Activated CD8-positive, alpha-beta memory T cell treated with anti-CD3 and anti-CD28 coated beads for 48 hours (primary cell): ENCODE results near the gene TADA1.
"Not testable (repeated sequence)": the region's sequence is repeated elsewhere in the genome, so short reads cannot be mapped to it uniquely, and the experiment has no call there.

Experiments
- DNase-seq, 3 experiments: peaks; one replicate each; pipeline ENCODE4 v3.0.0-alpha.2; 2020; ENCODE audit warnings: low read depth in 2 of 3, low spot score in 2 of 3

The TADA1 gene

GRCh38 chr1:166844791-166845190 lies 31.3 kb downstream of the TADA1 start:
- no peak for DNase-seq

GRCh38 chr1:166843769-166844596 lies 32.1 kb downstream of the TADA1 start:
- no peak for DNase-seq

- DNase-seq, result no peak
Observed at GRCh38 chr1:166843322-166843721, 32.7 kb downstream of the TADA1 start.

- DNase-seq, result no peak
Observed at GRCh38 chr1:166840309-166841274, 35.5 kb downstream of the TADA1 start.

- peak in 2 of 3 experiments; percentile 23 for DNase-seq
Observed at GRCh38 chr1:166839600-166840308, 36.3 kb downstream of the TADA1 start.

GRCh38 chr1:166838766-166839599 lies 37.1 kb downstream of the TADA1 start, which contains the start of gene POGK:
Gene POGK, plus strand, starts transcription at chr1:166839475. Its CDS starts 1,482 bp downstream, at chr1:166840957.
- peak; percentile 58 to 79 (median 66) for DNase-seq

GRCh38 chr1:166836733-166837132 lies 39.3 kb downstream of the TADA1 start:
- DNase-seq, result no peak

GRCh38 chr1:166829762-166830161 lies 46.3 kb downstream of the TADA1 start:
- not testable (repeated sequence) for DNase-seq

- DNase-seq, result no peak
Observed at GRCh38 chr1:166827426-166827825, 48.6 kb downstream of the TADA1 start.

- DNase-seq, result no peak
Observed at GRCh38 chr1:166822385-166822784, 53.7 kb downstream of the TADA1 start.

GRCh38 chr1:166819974-166820373 lies 56.1 kb downstream of the TADA1 start:
- no peak for DNase-seq

GRCh38 chr1:166814611-166815010 lies 61.5 kb downstream of the TADA1 start:
- no peak for DNase-seq

- no peak for DNase-seq
Observed at GRCh38 chr1:166813508-166814223, 62.4 kb downstream of the TADA1 start.

GRCh38 chr1:166811691-166812090 lies 64.4 kb downstream of the TADA1 start:
- DNase-seq, result no peak

- DNase-seq, result no peak
Observed at GRCh38 chr1:166808952-166809351, 67.1 kb downstream of the TADA1 start.
